GM18511 (cell line): ENCODE results near the gene COPRS.
"Not testable (repeated sequence)": the region's sequence is repeated elsewhere in the genome, so short reads cannot be mapped to it uniquely, and the experiment has no call there.

ENCODE experiments used
- ATAC-seq: cut with Tn5 transposase; IDR thresholded peaks from one replicate; pipeline ENCODE4 v1.9.1; 2021; ENCODE audit warnings: mild to moderate bottlenecking, moderate library complexity; ENCODE audit not compliant: unreplicated experiment

COPRS gene

GRCh38 chr17:31811101-31811500, 47.9 kb downstream of the COPRS start:
- ATAC-seq: no peak

DNA sequence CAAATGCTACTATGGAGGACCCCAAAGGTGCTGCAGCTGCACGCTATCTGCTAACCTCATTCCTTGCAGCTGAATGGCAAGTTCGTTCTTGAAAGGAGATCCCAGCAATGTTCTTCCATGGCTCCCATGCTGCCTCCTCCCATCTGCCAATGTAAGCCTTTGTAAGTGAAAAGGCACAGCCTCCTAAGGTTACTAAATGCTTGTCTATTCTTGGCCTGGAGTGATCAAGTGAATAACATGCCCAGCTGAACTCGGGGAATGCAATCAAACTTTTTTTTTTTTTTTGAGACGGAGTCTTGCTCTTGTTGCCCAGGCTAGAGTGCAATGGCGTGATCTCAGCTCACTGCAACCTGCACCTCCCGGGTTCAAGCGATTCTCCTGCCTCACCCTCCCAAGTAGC, 49.2 kb downstream of the COPRS start:
- ATAC-seq: not testable (repeated sequence)

DNA sequence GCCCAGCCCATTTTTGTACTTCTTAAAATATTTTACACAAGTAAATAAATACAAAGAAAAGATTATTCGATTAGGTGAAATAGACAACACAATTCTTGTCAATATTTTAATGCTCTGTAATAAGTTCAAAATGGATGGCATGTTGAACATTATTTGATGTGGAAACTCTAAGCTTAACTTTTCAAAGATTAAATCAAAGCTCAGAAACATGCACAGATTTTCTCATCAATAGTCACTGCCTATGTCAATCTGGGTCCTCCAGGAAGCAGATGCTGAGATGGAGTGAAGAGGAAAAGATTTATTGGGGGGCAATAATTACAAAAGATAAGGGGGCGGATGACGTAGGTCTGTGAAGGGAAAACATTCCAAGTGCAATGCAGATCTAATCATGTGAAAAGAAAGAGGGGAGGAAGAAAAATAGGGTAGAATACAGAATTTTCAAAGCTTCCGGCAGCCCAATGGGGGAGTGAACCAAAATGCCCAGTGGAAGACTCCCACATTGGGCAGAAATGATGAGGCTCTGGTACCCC, 50.5 kb downstream of the COPRS start:
- no peak for ATAC-seq

DNA sequence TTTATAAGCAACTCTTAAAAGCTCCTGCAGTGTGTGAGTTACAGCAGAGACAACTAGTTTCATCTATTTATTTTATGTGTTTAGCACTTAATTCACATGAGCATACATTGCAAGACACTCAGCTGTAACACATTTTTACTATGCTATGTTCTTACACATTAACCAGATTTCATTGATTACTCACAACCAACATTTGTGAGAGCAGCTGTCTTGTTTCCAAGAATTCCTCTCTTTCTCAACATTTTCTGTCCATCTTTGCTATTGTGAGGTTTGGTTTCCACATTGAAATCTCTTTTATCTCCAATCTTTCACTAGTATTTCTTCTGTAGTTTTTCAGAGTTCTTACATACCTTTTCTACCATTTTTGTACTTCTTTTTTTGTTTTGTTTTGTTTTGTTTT, 51.2 kb downstream of the COPRS start:
- ATAC-seq: no peak

DNA sequence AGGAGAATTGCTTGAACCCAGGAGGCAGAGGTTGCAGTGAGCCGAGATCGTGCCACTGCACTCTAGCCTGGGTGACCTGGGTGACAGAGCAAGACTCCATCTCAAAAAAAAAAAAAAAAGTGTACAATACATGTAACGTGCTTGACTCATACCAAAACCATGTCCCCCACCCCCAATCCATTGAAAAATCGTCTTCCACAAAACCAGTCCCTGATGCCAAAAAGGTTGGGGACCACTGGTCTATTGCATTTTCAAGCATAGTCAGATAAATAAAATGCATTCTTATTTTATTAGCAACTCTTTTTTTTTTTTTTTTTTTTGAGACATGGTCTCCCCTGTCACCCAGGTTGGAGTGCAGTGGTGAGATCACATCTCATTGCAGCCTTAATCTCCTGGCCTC, 52.1 kb downstream of the COPRS start:
- no peak for ATAC-seq

- no peak for ATAC-seq
Observed at GRCh38 chr17:31803494-31804213, 55.4 kb downstream of the COPRS start.

DNA sequence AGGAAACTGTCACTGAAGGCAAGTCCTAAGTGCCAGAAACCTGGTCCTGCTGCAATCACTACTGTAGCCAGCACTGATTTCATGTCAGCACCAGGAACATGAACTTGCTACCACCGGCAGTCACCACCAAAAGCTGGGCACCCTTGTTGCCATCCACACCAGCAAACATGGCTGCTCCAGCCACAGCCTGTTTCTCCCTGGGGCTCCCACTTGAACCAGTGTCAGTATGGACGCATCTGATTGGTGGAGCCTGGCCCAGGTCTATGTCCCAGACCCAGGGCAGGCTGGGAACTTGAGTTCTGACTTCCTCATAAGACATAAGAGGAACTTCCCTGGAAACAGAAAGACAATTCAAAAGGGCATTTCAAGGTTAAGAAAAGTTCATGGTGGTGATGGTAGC, 56.5 kb downstream of the COPRS start:
- ATAC-seq: no peak
